Activated T-cell treated with anti-CD3 and anti-CD28 coated beads for 48 hours (primary cell): Measurements from ENCODE around the gene GSK3B.
"Not testable (repeated sequence)": the region's sequence is repeated elsewhere in the genome, so short reads cannot be mapped to it uniquely, and the experiment has no call there.

Source experiments
- DNase-seq: peaks from one replicate; pipeline ENCODE4 v3.0.0-alpha.2; 2020; ENCODE audit warnings: low read depth

GSK3B gene

GRCh38 chr3:119933207-119933606 is 161.0 kb downstream of the GSK3B start:
- no peak for DNase-seq

GRCh38 chr3:119930286-119930685 is 164.0 kb downstream of the GSK3B start:
- no peak for DNase-seq

GRCh38 chr3:119927190-119927589 is 167.1 kb downstream of the GSK3B start:
- no peak for DNase-seq

DNA sequence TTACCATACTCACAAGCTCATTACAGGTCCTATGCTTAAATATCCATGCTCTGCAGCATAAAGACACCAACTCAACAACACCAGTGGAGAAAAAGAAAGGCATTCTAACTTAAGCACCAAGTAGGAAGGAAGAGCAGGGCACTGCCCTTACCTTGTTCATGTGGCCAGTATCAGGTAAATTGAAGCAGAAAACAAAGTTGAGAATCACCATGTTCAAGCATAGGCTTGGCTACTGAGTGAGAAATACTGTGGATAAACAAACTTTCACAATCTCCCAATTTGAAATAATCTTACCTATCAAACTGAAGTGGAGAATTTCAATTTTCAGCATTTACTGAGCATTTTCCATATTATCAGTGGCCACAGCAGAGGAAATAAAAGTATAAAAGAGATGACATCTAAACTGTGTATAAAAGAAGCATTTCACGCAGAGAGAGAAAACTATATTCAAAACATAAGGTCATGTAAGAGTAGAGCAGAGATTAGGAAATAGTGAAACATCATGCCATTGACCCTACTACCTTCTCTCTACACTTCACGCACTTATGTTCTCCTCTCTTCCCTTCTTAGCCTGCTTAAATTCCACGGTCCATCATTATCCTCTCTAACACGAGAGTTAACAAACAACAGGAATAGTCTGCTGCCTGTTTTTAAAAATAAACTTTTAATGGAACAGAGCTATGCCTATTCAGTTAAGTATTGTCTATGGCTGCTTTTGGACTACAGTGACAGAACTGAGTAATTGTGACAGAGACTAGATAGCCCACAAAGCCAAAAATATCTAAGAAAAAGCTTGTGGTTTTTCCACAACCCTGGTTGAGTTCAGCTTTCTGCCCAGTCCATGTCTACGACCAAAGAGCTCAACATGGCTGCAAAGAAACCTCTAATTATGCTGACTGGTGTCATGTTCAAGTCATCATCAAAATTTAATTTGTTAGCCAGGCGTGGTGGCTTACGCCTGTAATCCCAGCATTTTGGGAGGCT is 169.8 kb downstream of the GSK3B start:
- no peak for DNase-seq

DNA sequence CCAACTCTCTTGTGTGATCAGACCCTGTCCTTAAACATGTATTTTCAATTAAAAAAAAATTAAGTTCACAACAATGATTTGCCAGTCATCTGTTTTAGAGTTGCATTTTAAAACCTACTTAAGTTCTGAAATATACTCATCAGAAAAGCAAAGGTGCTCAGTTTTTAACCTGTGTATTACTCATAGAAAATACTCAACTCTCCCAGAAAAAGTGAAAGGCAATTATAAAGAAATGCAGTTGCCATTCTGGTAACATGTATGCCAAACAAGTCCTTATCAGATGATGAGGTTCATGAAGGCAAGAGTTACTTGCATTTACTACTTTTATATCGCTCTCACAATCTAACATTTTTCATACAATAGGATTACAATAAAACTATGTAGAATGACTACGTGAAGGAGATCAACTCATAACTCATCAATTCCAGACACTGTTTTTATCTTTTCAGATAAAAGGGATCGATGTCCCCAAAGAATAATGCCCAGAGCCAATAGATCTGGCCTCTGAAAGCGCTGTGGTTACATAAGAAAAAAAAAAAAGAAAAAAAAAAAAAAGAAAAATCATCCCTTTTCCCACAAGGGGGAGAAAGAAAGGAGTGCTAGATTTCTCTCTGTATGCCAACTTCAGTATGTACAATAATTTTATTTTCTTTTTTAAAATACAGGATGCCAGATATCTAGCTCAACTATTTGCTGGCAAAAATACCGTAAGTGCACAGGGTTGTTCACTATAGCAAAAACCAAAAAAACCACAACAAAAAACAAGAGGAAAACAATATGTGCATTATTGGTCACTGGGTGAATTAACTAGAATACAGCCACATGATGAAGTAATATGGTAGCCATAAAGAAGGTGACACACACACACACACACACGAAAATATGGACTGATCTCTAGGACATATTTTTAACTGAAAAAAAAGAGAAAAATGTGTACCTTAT is 175.0 kb downstream of the GSK3B start:
- DNase-seq, result no peak

- DNase-seq, result no peak
Measured at GRCh38 chr3:119913021-119913420, 181.2 kb downstream of the GSK3B start.

GRCh38 chr3:119912220-119912619 is 182.0 kb downstream of the GSK3B start:
- no peak for DNase-seq

DNA sequence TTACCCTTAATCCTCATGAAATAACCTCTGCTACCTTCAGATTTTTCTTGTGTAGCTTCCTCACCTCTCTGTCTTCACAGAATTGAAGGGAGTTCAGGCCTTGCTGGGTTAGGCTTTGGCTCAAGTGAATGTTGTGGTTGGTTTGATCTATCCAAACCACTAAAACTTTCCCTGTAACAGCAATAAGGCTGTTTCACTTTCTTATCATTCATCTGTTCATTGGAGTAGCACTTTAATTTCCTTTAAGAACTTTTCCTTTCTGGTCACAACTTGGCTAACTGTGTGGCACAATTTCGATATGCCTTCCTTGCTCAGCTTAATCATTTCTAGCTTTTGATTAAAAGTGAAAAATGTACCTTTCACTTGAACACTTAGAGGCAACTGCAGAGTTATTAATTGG is 182.5 kb downstream of the GSK3B start:
- no peak for DNase-seq

- no peak for DNase-seq
Measured at GRCh38 chr3:119902061-119902460, 192.2 kb downstream of the GSK3B start.

GRCh38 chr3:119901148-119901547 is 193.1 kb downstream of the GSK3B start:
- DNase-seq, result no peak

DNA sequence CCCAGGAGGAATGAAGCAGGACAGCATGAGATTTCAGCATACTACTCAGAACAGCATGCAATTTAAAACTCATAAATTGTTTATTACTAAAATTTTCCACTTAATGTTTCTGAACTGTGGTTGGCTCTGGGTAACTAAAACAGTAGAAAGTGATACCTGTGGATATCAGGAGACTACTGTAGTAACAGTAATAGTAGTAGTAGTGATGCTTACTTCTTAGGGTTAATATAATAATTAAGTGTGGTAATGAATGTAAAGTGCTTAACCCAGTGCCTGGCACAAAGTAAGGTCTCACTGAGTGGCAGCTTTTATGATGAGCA is 195.1 kb downstream of the GSK3B start:
- DNase-seq, result no peak

DNA sequence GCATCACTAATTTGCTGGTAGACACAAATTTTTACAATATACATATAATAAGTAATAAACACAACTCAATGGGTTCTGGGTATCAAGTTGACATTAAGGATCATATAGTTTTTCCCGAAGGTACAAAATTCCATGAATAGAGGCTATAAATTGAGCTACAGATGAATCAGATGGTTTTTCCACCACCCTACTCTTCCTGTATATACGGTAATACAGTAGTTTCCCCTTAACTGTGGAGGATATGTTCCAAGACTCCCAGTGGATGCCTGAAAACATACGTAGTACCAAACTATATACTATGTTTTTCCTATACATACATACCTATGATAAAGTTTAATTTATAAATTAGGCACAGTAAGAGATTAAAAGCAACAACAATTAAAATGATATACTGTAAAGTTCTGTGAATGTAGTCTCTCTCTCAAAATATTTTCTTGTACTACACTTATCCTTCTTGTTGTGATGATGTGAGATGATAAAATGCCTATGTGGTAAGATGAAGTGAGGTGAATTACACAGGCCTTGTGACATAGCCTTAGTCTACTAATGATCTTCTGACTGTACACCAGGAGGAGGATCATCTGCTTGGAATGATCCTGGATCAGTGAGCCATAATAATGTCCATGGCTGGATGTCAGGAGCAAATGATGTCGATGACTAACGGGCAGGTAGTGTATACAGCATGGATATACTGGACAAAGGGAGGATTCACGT is 195.6 kb downstream of the GSK3B start:
- no peak for DNase-seq

GRCh38 chr3:119894195-119894594 is 200.1 kb downstream of the GSK3B start:
- DNase-seq, result no peak

DNA sequence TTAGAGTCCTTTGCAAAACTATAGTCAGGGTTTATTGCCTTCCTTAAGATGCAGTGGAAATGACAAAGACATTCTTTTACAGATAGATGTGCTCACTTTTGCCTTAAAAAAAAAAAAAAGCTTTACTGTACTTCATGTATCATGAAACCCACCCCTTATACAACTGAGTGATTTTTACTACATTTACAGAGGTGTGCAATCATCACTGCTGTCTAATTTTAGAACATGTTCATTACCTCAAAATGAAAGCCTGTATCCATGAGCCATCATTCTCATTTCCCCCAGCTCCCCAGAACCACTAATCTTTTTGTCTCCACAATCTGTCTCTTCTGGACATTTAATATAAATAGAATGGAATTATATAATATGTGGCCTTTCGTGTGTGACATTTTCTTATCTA is 200.5 kb downstream of the GSK3B start:
- DNase-seq, result no peak

GRCh38 chr3:119891944-119892721 is 202.1 kb downstream of the GSK3B start:
- no peak for DNase-seq

DNA sequence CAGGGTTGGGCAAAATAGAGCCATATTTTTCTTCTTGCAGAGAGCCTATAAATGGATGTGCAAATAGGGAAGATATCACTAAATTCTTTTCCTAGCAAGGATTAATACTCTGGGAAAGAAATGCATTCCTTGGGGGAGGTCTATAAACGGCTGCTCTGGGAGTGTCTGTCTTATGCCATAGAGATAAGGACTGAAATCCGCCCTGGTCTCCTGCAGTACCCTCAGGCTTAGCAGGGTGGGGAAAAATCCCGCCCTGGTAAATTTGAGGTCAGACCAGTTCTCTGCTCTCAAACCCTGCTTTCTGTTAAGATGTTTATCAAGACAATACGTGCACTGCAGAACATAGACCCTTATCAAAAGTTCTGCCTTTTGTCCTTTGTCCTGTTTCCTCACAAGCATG is 205.6 kb downstream of the GSK3B start:
- not testable (repeated sequence) for DNase-seq

DNA sequence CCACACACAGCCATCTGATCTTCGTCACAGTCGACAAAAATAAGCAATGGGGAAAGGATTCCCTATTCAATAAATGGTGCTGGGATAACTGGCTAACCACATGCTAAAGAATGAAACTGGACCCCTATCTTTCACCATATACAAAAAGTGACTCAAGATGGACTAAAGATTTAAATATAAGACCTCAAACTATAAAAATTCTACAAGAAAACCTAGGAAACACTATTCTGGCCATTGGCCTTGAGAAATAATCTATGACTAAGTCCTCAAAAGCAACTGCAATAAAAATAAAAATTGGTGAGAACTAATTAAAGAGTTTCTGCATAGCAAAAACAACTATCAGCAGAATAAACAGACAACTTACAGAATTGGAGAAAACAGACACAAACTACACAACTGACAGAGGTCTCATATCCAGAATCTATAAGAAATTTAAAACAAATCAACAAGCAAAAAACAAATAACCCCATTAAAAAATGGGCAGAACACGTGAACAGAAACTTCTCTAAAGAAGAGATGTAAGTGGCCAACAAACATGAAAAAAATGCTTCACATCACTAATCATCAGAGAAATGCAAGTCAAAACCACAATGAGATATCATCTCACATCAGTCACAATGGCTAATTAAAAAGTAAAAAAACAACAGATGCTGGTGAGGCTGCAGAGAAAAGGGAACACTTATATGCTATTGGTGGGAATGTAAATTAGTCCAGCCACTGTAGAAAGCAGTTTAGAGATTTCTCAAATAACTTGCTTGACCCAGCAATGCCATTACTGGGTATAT is 208.3 kb downstream of the GSK3B start:
- DNase-seq, result no peak

- no peak for DNase-seq
Measured at GRCh38 chr3:119884161-119884557, 210.1 kb downstream of the GSK3B start.

GRCh38 chr3:119883461-119884160 is 210.6 kb downstream of the GSK3B start:
- no peak for DNase-seq

- DNase-seq, result no peak
Measured at GRCh38 chr3:119880966-119881365, 213.3 kb downstream of the GSK3B start.
